Spinal cord (tissue), 10 donors: ENCODE data around the gene FRMD1. TPM values are rescaled to one million over a fixed set of nuclear protein-coding genes. Genes with fewer than 3 reads are reported as not detected.
A peak's percentile ranks its signal among the peaks of the same experiment; 100 is the strongest.

ENCODE experiments used
- DNase-seq, 6 donors: peaks; one replicate each; pipeline versions ENCODE4 v3.0.0 to v3.0.0-alpha.2; 2013 to 2015; ENCODE audit warnings: low spot score in 6 of 6, low read depth in 4 of 6
- H3K27ac ChIP-seq: one replicate; pipeline ENCODE4 v1.5.1; 2013; ENCODE audit warnings: low read depth, low read length, control low read depth
- H3K27me3 ChIP-seq: one replicate; pipeline ENCODE4 v1.6.1; 2013; ENCODE audit warnings: low read length; ENCODE audit not compliant: control insufficient read depth, insufficient read depth
- H3K36me3 ChIP-seq: one replicate; pipeline ENCODE4 v1.6.1; 2013; ENCODE audit warnings: low read length; ENCODE audit not compliant: control insufficient read depth, insufficient read depth
- H3K4me1 ChIP-seq: one replicate; pipeline ENCODE4 v1.6.1; 2013; ENCODE audit warnings: low read length; ENCODE audit not compliant: control insufficient read depth, insufficient read depth
- H3K4me3 ChIP-seq: one replicate; pipeline ENCODE4 v1.5.1; 2013; ENCODE audit warnings: low read depth, low read length, control low read depth
- H3K9me3 ChIP-seq: one replicate; pipeline ENCODE4 v1.6.1; 2013; ENCODE audit warnings: low read length; ENCODE audit not compliant: control insufficient read depth, insufficient read depth
- WGBS: methylation state at CpG from one replicate; pipeline ENCODE4 v1.1.5; 2013; ENCODE audit warnings: missing lambda C conversion rate; ENCODE audit not compliant: insufficient coverage; 5-methylcytosine and 5-hydroxymethylcytosine counted together
- polyA plus RNA-seq, 2 donors: library from polyadenylated mRNA; unstranded; fragments of 120-200 nt; gene quantifications; one replicate each; pipeline ENCODE4 v1.2.1, GENCODE V29; 2013; ENCODE audit not compliant: insufficient read length in 2 of 2
- total RNA-seq, 2 donors: library from RNA; depleted of rRNA in 1 of 2; stranded (reverse); fragments of 120-200 nt in 1 of 2; fragments of >200 nt in 1 of 2; gene quantifications; one replicate each; pipeline versions ENCODE4 v1.2.3 to v1.2.4, GENCODE V29; 2013 to 2014
- donor health status: healthy.

The FRMD1 gene
- total and polyA plus RNA-seq, 4 donors: 0.19 to 0.66 (median 0.48) TPM

DNA sequence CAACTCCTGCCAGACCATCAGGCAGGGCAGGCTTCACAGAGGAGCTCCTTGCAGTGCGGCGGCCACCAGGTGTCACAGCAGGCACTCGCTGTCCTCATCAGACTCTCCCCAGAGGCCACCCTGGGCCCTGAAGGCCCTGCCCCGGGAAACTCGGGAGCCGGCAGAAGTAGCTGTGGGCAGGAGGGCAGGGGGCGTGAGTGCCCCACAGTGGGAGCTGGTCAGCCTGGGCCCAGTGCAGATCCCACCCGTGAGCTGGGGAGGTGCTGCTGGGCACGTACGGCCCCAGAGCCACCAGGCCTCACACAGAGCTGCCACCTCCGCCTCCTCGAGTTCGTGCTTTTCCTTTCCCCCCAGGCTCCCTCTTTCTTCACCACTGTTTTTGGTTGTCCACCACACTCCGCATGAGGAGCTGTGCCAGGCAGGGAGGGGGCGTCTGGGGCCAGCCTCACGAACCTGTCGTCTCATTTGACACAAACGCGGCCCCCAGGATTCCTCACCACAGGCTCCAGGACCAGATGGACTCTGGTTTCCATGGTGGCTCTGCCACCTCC is 33.8 kb downstream of the FRMD1 start:
- WGBS: 82% methylated on average over 17 of the region's 19 CpGs
- H3K9me3 ChIP-seq: peaks cover 8% of the 10 kb centered on the region
- H3K27me3 ChIP-seq: no peaks in the 10 kb centered on the region
- DNase-seq: no peak
- no peak overlapping the region for H3K27ac ChIP-seq
- H3K36me3 ChIP-seq: peaks cover 2% of the 10 kb centered on the region
- H3K4me3 ChIP-seq: no peak overlapping the region
- H3K4me1 ChIP-seq: peaks cover 26% of the 10 kb centered on the region

DNA sequence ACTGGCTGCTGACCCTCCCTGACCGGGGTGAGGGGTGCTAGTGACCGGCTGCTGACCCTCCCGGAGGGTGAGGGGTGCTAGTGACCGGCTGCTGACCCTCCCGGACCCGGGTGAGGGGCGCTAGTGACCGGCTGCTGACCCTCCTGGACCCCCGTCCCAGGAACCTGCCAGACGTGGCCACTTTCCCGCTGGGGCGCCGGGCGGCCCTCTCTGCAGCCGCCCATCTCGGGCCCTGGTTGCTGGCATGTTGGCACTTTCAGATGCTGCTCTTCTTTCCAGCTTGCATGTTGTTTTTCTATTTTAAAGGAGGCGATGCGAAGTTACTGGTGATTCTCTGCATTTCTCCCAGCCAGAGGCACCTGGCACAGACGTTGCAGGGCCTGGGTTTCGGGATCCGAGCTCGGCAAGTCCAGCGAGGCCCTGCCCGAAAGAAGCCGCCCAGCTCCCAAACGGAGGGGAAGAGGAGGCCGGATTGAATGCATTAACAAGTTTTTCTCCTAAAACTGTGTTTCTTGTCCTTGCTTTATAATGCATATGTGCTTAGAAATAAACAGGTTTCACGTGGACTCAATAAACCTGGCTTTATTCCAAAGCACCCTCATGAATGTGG is 34.4 kb downstream of the FRMD1 start:
- H3K27me3 ChIP-seq: no peaks in the 10 kb centered on the region
- H3K27ac ChIP-seq: no peak overlapping the region
- 94% methylated on average over 25 of the region's 28 CpGs for WGBS
- peaks cover 12% of the 10 kb centered on the region for H3K9me3 ChIP-seq
- no peak overlapping the region for H3K4me3 ChIP-seq
- H3K4me1 ChIP-seq: peaks cover 26% of the 10 kb centered on the region
- no peak for DNase-seq
- H3K36me3 ChIP-seq: peaks cover 2% of the 10 kb centered on the region

GRCh38 chr6:168043848-168044415 is 35.1 kb downstream of the FRMD1 start:
- 90% methylated on average over 16 of the region's 21 CpGs for WGBS
- H3K27ac ChIP-seq: no peak overlapping the region
- H3K4me1 ChIP-seq: peaks cover 26% of the 10 kb centered on the region
- H3K27me3 ChIP-seq: no peaks in the 10 kb centered on the region
- peaks cover 16% of the 10 kb centered on the region for H3K9me3 ChIP-seq
- no peak for DNase-seq
- H3K36me3 ChIP-seq: peaks cover 2% of the 10 kb centered on the region
- H3K4me3 ChIP-seq: no peak overlapping the region

DNA sequence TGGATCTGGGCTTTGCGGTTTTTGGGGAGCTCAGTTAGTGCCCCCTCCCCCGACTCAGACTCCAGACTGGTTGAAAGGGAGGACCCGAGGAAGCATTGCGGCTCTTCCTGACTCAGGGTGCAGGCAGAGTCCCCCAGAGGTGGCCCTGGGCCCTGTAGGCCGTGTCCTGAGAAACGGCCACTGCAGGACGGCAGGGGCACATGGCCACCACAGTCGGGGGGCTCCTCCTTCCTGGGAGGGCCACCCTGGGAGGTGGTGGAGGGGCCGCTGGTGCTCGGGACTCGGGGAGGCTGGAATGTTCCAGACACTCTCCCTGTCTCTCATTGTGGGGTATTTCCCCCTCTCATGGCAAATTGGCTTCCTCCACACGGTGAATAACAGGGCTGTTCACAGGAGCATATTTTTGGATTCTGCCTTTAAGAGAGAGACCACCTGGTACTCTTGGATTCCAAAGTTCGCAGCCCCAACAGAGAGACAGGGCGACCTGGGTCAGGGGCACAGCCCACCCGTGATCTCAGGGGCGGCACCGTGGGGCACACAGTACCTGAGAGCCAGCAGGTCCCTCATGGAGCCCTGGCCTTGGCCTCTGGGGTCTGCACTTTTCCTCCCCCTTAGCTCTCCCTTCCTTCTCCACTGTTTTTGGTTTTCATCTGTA is 35.7 kb downstream of the FRMD1 start:
- Histone ChIP-seq H3K27ac (no peak overlapping the region), H3K27me3 (no peaks in the 10 kb centered on the region), H3K4me3 (no peak overlapping the region), H3K9me3 (peaks cover 20% of the 10 kb centered on the region), H3K4me1 (peaks cover 19% of the 10 kb centered on the region), H3K36me3 (peaks cover 2% of the 10 kb centered on the region)
- no peak for DNase-seq
- 88% methylated on average over 17 of the region's 17 CpGs for WGBS

- Histone ChIP-seq H3K27ac (no peak overlapping the region), H3K4me3 (no peak overlapping the region), H3K4me1 (peaks cover 13% of the 10 kb centered on the region), H3K27me3 (no peaks in the 10 kb centered on the region), H3K36me3 (peaks cover 2% of the 10 kb centered on the region), H3K9me3 (peaks cover 24% of the 10 kb centered on the region)
- WGBS: 92% methylated on average over 29 of the region's 29 CpGs
- DNase-seq: no peak
Measured at GRCh38 chr6:168042426-168043192, 36.4 kb downstream of the FRMD1 start.

GRCh38 chr6:168041928-168042327 is 37.1 kb downstream of the FRMD1 start:
- DNase-seq: no peak
- Histone ChIP-seq H3K36me3 (peaks cover 2% of the 10 kb centered on the region), H3K27me3 (no peaks in the 10 kb centered on the region), H3K4me3 (no peak overlapping the region), H3K9me3 (peaks cover 24% of the 10 kb centered on the region), H3K4me1 (peaks cover 13% of the 10 kb centered on the region), H3K27ac (no peak overlapping the region)
- 94% methylated on average over 13 of the region's 15 CpGs for WGBS

- 96% methylated on average over 8 of the region's 15 CpGs for WGBS
- Histone ChIP-seq H3K9me3 (peaks cover 24% of the 10 kb centered on the region), H3K4me1 (peaks cover 12% of the 10 kb centered on the region), H3K36me3 (peaks cover 2% of the 10 kb centered on the region), H3K27ac (no peak overlapping the region), H3K4me3 (no peak overlapping the region), H3K27me3 (no peaks in the 10 kb centered on the region)
- DNase-seq: no peak
Measured at GRCh38 chr6:168040856-168041496, 38.0 kb downstream of the FRMD1 start.

DNA sequence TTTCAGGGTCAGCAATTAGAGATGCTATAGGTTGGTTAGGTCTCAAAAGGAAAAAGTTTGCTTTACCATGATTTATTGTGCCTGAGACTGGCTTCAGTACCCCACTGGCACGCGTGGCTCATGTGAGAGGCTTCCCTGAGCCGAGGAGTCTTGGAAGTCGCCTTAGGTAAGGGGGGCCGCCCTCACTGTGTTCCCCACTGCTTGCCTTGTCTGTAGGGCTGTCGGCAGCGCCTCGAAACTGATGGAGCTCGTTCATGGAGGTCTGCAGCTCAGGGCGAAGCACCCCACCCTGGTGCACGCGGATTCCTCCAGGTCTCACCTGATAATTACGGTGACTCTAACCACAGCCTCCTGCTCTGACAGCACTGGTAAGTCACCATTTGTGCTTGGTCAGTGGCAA is 39.2 kb downstream of the FRMD1 start:
- Histone ChIP-seq H3K27ac (no peak overlapping the region), H3K9me3 (peaks cover 24% of the 10 kb centered on the region), H3K4me1 (peaks cover 10% of the 10 kb centered on the region), H3K4me3 (no peak overlapping the region), H3K36me3 (peaks cover 2% of the 10 kb centered on the region), H3K27me3 (no peaks in the 10 kb centered on the region)
- DNase-seq: peak in 1 of 6 donors; percentile 16
- WGBS: 91% methylated on average over 10 of the region's 13 CpGs

GRCh38 chr6:168039301-168039700 is 39.7 kb downstream of the FRMD1 start:
- H3K27me3 ChIP-seq: no peaks in the 10 kb centered on the region
- no peak overlapping the region for H3K4me3 ChIP-seq
- WGBS: 100% methylated on average over 1 of the region's 4 CpGs
- peaks cover 2% of the 10 kb centered on the region for H3K36me3 ChIP-seq
- no peak overlapping the region for H3K27ac ChIP-seq
- peaks cover 10% of the 10 kb centered on the region for H3K4me1 ChIP-seq
- H3K9me3 ChIP-seq: peaks cover 24% of the 10 kb centered on the region
- no peak for DNase-seq
